NCI-H1417 (cell line): ENCODE measurements around the gene TMBIM1.
"Not testable (repeated sequence)": the region's sequence is repeated elsewhere in the genome, so short reads cannot be mapped to it uniquely, and the experiment has no call there.

ENCODE experiments used
- DNase-seq, 3 experiments: peaks; one replicate each; lab custom pipeline; 2025; lab: John Stamatoyannopoulos, UW

The TMBIM1 gene

GRCh38 chr2:218318241-218318640, 25.9 kb upstream of the TMBIM1 start:
- no peak for DNase-seq

GRCh38 chr2:218317835-218318234, 25.5 kb upstream of the TMBIM1 start:
- DNase-seq, result no peak

GRCh38 chr2:218317303-218317630, 25.0 kb upstream of the TMBIM1 start:
- no peak for DNase-seq

GRCh38 chr2:218315397-218315796, 23.1 kb upstream of the TMBIM1 start:
- no peak for DNase-seq

GRCh38 chr2:218314764-218315163, 22.5 kb upstream of the TMBIM1 start:
- not testable (repeated sequence) for DNase-seq

- DNase-seq, result no peak
Measured at GRCh38 chr2:218313356-218313755, 21.1 kb upstream of the TMBIM1 start.

GRCh38 chr2:218312267-218312756, 20.0 kb upstream of the TMBIM1 start:
- DNase-seq, result no peak

- DNase-seq, result not testable (repeated sequence)
Measured at GRCh38 chr2:218311541-218312266, 19.4 kb upstream of the TMBIM1 start.

- no peak for DNase-seq
Measured at GRCh38 chr2:218310853-218311540, 18.7 kb upstream of the TMBIM1 start.

- no peak for DNase-seq
Measured at GRCh38 chr2:218307415-218308090, 15.2 kb upstream of the TMBIM1 start.

GRCh38 chr2:218306184-218306920, 14.0 kb upstream of the TMBIM1 start:
- DNase-seq, result no peak

- no peak for DNase-seq
Measured at GRCh38 chr2:218305383-218305782, 13.1 kb upstream of the TMBIM1 start.

GRCh38 chr2:218301176-218301819, 9.0 kb upstream of the TMBIM1 start:
- peak; percentile 77 to 93 (median 80) for DNase-seq

GRCh38 chr2:218300141-218300540, 7.8 kb upstream of the TMBIM1 start:
- DNase-seq, result no peak

GRCh38 chr2:218298314-218298875, 6.1 kb upstream of the TMBIM1 start:
- no peak for DNase-seq

GRCh38 chr2:218296847-218297246, 4.5 kb upstream of the TMBIM1 start:
- DNase-seq, result no peak

GRCh38 chr2:218296200-218296599, 3.9 kb upstream of the TMBIM1 start:
- no peak for DNase-seq

GRCh38 chr2:218295029-218295428, 2.7 kb upstream of the TMBIM1 start:
- DNase-seq, result peak in 2 of 3 experiments; percentile 15 to 28

- DNase-seq, result no peak
Measured at GRCh38 chr2:218294430-218295022, 2.2 kb upstream of the TMBIM1 start.

GRCh38 chr2:218293715-218294429, 1.6 kb upstream of the TMBIM1 start:
- no peak for DNase-seq
